Thyroid gland (tissue), 4 donors: ENCODE data around the gene RIPPLY1. TPM values are rescaled to one million over a fixed set of nuclear protein-coding genes. Genes with fewer than 3 reads are reported as not detected.
A peak's percentile ranks its signal among the peaks of the same experiment; 100 is the strongest.

ENCODE experiments used
- DNase-seq, 2 donors: peaks; one replicate each; pipeline ENCODE4 v3.0.0-alpha.2; 2019
- H3K27ac ChIP-seq, 3 donors: fragments of 200-600 bp; sonication (generic); 1 replicate in 2 of 3; 2 replicates in 1 of 3; pipeline ENCODE4 v1.5.1; 2016 to 2019; ENCODE audit warnings: mild to moderate bottlenecking in 1 of 3, moderate library complexity in 1 of 3
- H3K27me3 ChIP-seq: fragments of 200-600 bp; sonication (generic); one replicate; pipeline ENCODE4 v1.5.1; 2019
- H3K36me3 ChIP-seq, 2 donors: fragments of 200-600 bp; sonication (generic); one replicate each; pipeline ENCODE4 v1.5.1; 2016 to 2019
- H3K4me1 ChIP-seq, 2 donors: fragments of 200-600 bp; sonication (generic); one replicate each; pipeline ENCODE4 v1.5.1; 2017 to 2019
- H3K4me3 ChIP-seq, 3 donors: fragments of 200-600 bp; sonication (generic); replicated peaks in 1 of 3; 1 replicate in 2 of 3; 2 replicates in 1 of 3; pipeline ENCODE4 v1.5.1; 2016; ENCODE audit warnings: mild to moderate bottlenecking in 1 of 3
- H3K9me3 ChIP-seq: fragments of 200-600 bp; sonication (generic); one replicate; pipeline ENCODE4 v1.5.1; 2017
- POLR2A ChIP-seq, 2 donors: fragments of 450-650 bp; IDR thresholded peaks; one replicate each; pipeline ENCODE4 v1.6.1; 2017; ENCODE audit warnings: antibody characterized with exemption in 2 of 2, mild to moderate bottlenecking in 2 of 2, moderate library complexity in 1 of 2
- WGBS, 2 donors: methylation state at CpG; one replicate each; pipeline ENCODE4 v1.1.5; 2017; 5-methylcytosine and 5-hydroxymethylcytosine counted together
- intact Hi-C: fragments of 100-400 bp; cut with DNase I; formaldehyde crosslinking; loops from one replicate; pipeline ENCODE4 v1.15.1; 2023
- total RNA-seq, 4 donors: library from RNA; depleted of rRNA; stranded (reverse); fragments of >200 nt; gene quantifications; one replicate each; pipeline ENCODE4 v1.2.3, GENCODE V29; 2016
- TF ChIP-seq, protein P1 (sequence below), 6 experiments: fragments of 200-600 bp in 3 of 6; fragments of 450-650 bp in 3 of 6; sonication (generic) in 3 of 6; IDR thresholded peaks; one replicate each; pipeline ENCODE4 v1.5.1; 2016 to 2019; ENCODE audit warnings: antibody characterized with exemption in 6 of 6, mild to moderate bottlenecking in 2 of 6, inconsistent platforms in 1 of 6, moderate library complexity in 1 of 6

RIPPLY1 gene
- total RNA-seq, 4 donors from 2014 or later: not detected

DNA sequence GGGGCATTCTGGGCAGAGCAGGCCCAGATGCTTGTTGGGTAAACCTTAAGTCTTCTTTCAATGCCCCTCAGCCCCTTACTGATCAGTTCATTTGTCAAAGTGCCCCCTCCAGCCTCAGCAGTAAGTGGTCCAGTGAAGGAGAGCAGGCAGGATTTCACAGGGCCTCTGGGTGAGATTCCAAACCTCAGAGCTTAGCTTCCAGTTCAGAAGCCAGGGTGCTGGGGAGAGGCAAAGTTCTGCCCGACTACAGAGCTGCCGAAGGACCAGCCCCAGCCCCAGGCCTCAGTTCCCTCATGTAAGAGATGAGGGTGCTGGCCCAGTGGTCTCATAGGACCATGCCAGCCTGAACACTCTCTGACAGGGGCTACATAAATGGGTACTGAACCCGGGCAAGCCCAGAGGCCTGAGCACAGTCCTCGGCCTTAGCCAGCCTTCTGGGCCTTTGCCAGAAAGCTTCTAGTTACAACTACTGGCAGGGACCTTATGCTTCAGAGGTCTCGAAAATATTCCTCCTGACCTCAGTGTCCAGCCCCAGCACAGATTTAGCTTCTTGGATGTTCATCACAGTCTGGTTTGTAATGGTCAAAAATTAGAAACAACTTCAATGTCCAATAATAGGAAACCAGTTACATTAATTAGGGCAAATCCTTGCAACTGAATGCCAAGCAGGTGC, 851 bp upstream of the RIPPLY1 start:
- Histone ChIP-seq H3K4me1 (peaks cover 14 to 20% of the 10 kb centered on the region in 2 donors), H3K36me3 (no peaks in the 10 kb centered on the region), H3K9me3 (no peaks in the 10 kb centered on the region), H3K27ac (peak overlapping the region in 1 of 3 donors; percentile 73), H3K4me3 (no peak overlapping the region), H3K27me3 (no peaks in the 10 kb centered on the region)
- 42 to 80% methylated on average over 1 to 2 of the region's 5 CpGs for WGBS, 2 donors
- no peak for DNase-seq
- TF ChIP-seq, protein P1, sequence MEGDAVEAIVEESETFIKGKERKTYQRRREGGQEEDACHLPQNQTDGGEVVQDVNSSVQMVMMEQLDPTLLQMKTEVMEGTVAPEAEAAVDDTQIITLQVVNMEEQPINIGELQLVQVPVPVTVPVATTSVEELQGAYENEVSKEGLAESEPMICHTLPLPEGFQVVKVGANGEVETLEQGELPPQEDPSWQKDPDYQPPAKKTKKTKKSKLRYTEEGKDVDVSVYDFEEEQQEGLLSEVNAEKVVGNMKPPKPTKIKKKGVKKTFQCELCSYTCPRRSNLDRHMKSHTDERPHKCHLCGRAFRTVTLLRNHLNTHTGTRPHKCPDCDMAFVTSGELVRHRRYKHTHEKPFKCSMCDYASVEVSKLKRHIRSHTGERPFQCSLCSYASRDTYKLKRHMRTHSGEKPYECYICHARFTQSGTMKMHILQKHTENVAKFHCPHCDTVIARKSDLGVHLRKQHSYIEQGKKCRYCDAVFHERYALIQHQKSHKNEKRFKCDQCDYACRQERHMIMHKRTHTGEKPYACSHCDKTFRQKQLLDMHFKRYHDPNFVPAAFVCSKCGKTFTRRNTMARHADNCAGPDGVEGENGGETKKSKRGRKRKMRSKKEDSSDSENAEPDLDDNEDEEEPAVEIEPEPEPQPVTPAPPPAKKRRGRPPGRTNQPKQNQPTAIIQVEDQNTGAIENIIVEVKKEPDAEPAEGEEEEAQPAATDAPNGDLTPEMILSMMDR (IDR thresholded peaks at IDR 0.05): no peak
- TF ChIP-seq POLR2A (IDR thresholded peaks at IDR 0.05): no peak
- intact Hi-C loops: loop anchor here (5.0 kb wide), 1 partner anchor 48 kb away; no protein-coding TSS in a partner anchor

DNA sequence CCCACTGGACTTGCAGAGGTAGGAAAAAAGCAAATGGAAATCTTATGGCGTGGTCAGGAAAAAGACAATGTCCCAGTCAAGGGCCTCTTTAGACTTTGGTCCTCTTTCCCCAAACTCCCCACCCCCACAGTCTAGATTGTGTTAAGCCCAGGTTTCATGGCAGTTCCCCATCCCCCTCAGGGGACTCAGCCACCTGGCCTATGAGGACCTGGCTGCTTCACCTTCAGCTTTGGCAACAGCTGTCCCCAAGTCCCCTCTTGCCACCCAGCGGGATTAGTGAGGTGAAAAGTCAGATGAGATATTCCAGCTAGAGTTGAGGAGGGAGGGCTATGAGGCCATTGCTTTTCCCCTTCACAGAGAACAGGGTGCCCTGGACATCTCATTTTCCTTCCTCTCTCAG, 457 bp downstream of the RIPPLY1 start:
- Histone ChIP-seq H3K9me3 (no peaks in the 10 kb centered on the region), H3K36me3 (no peaks in the 10 kb centered on the region), H3K4me1 (peaks cover 14 to 20% of the 10 kb centered on the region in 2 donors), H3K27me3 (no peaks in the 10 kb centered on the region), H3K4me3 (no peak overlapping the region), H3K27ac (no peak overlapping the region)
- intact Hi-C loops: loop anchor here (5.0 kb wide), 1 partner anchor 50 kb away; no protein-coding TSS in a partner anchor
- 95 to 100% methylated on average over 1 to 2 of the region's 2 CpGs for WGBS, 2 donors
- TF ChIP-seq POLR2A (IDR thresholded peaks at IDR 0.05): no peak
- TF ChIP-seq, protein P1 (IDR thresholded peaks at IDR 0.05): no peak
- DNase-seq: no peak

DNA sequence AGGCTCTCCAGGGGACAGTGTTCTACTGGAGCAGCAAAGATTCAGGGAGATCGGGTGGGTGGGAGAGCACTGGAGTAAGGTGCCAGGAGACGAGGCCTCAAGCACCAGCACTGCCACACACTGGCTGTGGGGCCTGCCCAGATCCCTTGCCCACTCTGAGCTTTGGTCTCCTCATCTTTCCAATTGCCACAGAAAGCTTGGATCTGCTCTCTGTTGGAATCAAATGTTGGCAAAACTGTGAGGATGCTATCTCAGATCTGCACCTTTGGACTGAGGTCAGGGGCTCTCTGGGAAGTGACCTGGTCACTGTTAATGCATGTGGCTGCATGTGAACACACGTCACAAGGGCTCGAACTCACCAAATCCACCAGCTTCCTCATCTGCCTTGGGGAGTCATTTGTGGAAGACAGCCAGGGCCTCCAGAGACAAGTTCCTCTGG, 1.3 kb downstream of the RIPPLY1 start:
- Histone ChIP-seq H3K9me3 (no peaks in the 10 kb centered on the region), H3K36me3 (no peaks in the 10 kb centered on the region), H3K4me1 (peaks cover 13 to 17% of the 10 kb centered on the region in 2 donors), H3K27ac (no peak overlapping the region), H3K4me3 (no peak overlapping the region), H3K27me3 (no peaks in the 10 kb centered on the region)
- TF ChIP-seq, protein P1 (IDR thresholded peaks at IDR 0.05): no peak
- TF ChIP-seq POLR2A (IDR thresholded peaks at IDR 0.05): no peak
- no peak for DNase-seq
- WGBS, 2 donors: 93% methylated on average over 3 of the region's 4 CpGs; no CpG with 5 or more reads in 1 of the 2 donors
- intact Hi-C loops: loop anchor here (5.0 kb wide), 1 partner anchor 51 kb away; no protein-coding TSS in a partner anchor

DNA sequence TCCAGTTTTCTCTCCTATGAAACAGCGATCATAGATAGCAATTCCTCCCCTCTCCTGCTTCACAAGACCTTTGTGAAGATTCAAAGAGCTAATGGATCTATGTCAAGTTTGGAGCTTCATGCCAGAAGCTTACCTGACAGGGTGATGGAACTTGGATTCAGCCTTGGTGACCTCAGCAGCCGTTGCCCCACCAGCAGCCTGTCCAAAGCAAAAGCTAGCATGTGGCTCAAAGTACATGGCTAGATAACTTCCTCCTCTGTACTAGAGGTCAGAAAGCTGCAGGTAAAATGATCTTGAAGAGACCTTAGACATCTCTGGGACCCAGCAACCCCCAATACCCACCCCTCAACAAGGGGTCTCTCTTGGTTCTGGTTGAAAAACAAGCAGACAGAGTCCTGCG, 1.8 kb downstream of the RIPPLY1 start:
- no peak for TF ChIP-seq POLR2A (IDR thresholded peaks at IDR 0.05)
- TF ChIP-seq, protein P1 (IDR thresholded peaks at IDR 0.05): no peak
- DNase-seq: no peak
- Histone ChIP-seq H3K4me3 (no peak overlapping the region), H3K9me3 (no peaks in the 10 kb centered on the region), H3K27me3 (no peaks in the 10 kb centered on the region), H3K36me3 (no peaks in the 10 kb centered on the region), H3K4me1 (peaks cover 8 to 13% of the 10 kb centered on the region in 2 donors), H3K27ac (no peak overlapping the region)
- WGBS, 2 donors: 70 to 100% methylated on average over 1 to 3 of the region's 3 CpGs
- intact Hi-C loops: loop anchor here (5.0 kb wide), 1 partner anchor 51 kb away; no protein-coding TSS in a partner anchor

DNA sequence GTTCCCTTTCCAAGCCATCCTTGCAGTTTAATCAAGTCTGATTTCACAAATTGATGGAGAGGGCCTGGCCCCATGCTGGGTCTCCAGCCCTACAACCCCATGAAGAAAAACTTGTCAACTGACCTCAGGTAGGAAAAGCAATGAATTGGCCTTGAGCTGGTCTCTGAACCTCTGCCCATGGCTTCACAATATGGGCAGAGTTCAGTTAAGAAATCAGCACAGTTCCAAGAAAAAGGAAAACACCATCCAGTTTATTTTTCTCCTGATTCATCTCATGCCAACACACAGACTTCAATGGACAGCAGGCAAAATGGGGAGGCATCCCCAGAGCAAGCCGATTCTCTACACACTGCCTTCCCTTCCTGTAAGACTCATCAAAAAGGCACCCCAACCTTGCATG, 3.3 kb downstream of the RIPPLY1 start:
- no peaks in the 10 kb centered on the region for H3K27me3 ChIP-seq
- no peaks in the 10 kb centered on the region for H3K9me3 ChIP-seq
- H3K27ac ChIP-seq: no peak overlapping the region
- intact Hi-C loops: loop anchor here (5.0 kb wide), 1 partner anchor 52 kb away; no protein-coding TSS in a partner anchor
- TF ChIP-seq POLR2A (IDR thresholded peaks at IDR 0.05): no peak
- TF ChIP-seq, protein P1 (IDR thresholded peaks at IDR 0.05): no peak
- no peaks in the 10 kb centered on the region for H3K36me3 ChIP-seq
- peaks cover 0 to 4% of the 10 kb centered on the region in 2 donors for H3K4me1 ChIP-seq
- no peak overlapping the region for H3K4me3 ChIP-seq
- whole genome bisulfite sequencing, 2 donors: 100% methylated on average over 1 of the region's 1 CpG
- DNase-seq: no peak
